Activated naive CD4-positive, alpha-beta T cell treated with anti-CD3 and anti-CD28 coated beads for 36 hours (primary cell): ENCODE data around the gene IFRD2. TPM values are rescaled to one million over a fixed set of nuclear protein-coding genes. Genes with fewer than 3 reads are reported as not detected.
"Not testable (repeated sequence)": the region's sequence is repeated elsewhere in the genome, so short reads cannot be mapped to it uniquely, and the experiment has no call there.

ENCODE experiments used
- CTCF ChIA-PET: fragments of 350-600 bp; sonication (Branson Sonifier 250); formaldehyde crosslinking; loops from one replicate; lab custom pipeline; 2021; ENCODE audit warnings: antibody characterized with exemption; lab: Charles Lee
- DNase-seq: peaks from one replicate; pipeline ENCODE4 v3.0.0-alpha.2; 2020
- H3K27ac Mint-ChIP-seq: one replicate; pipeline ENCODE4 v1.8.0; 2021; ENCODE audit warnings: mild to moderate bottlenecking, mixed read lengths
- H3K27me3 Mint-ChIP-seq: one replicate; pipeline ENCODE4 v1.8.0; 2021; ENCODE audit warnings: low read depth, mixed read lengths
- H3K36me3 Mint-ChIP-seq: one replicate; pipeline ENCODE4 v1.8.0; 2021; ENCODE audit warnings: low read depth, mixed read lengths
- H3K4me1 Mint-ChIP-seq: one replicate; pipeline ENCODE4 v1.8.0; 2021; ENCODE audit warnings: low read depth, mixed read lengths
- H3K4me3 Mint-ChIP-seq: one replicate; pipeline ENCODE4 v1.8.0; 2021; ENCODE audit warnings: mild to moderate bottlenecking, moderate library complexity, mixed read lengths
- H3K9me3 Mint-ChIP-seq: one replicate; pipeline ENCODE4 v1.8.0; 2021; ENCODE audit warnings: mixed read lengths
- intact Hi-C: fragments of 100-400 bp; cut with micrococcal nuclease; formaldehyde crosslinking; loops from one replicate; pipeline ENCODE4 v1.15.1; 2023
- total RNA-seq, 2 experiments: library from RNA; stranded (reverse); gene quantifications; one replicate each; pipeline ENCODE4 v1.2.3, GENCODE V29; 2021

The IFRD2 gene
- total RNA-seq, 2 experiments from 2014 or later: 117 to 125 TPM

- no peak overlapping the region for H3K27ac Mint-ChIP-seq
- H3K9me3 Mint-ChIP-seq: no peaks in the 10 kb centered on the region
- H3K27me3 Mint-ChIP-seq: peaks cover 32% of the 10 kb centered on the region
- intact Hi-C loops: no loop called here
- CTCF ChIA-PET: interaction anchor here (0.7 to 2.7 kb wide), 16 partner anchors 9 to 156 kb away, joined by 3 to 16 read pairs (median 4); partner anchors contain the start of genes HYAL3, IFRD2 and NAA80
- peak overlapping the region; percentile 59 for H3K4me3 Mint-ChIP-seq
- H3K4me1 Mint-ChIP-seq: peaks cover 31% of the 10 kb centered on the region
- no peaks in the 10 kb centered on the region for H3K36me3 Mint-ChIP-seq
- DNase-seq: no peak
These were observed 16.9 kb downstream of the IFRD2 start for GRCh38 chr3:50275141-50275995.

DNA sequence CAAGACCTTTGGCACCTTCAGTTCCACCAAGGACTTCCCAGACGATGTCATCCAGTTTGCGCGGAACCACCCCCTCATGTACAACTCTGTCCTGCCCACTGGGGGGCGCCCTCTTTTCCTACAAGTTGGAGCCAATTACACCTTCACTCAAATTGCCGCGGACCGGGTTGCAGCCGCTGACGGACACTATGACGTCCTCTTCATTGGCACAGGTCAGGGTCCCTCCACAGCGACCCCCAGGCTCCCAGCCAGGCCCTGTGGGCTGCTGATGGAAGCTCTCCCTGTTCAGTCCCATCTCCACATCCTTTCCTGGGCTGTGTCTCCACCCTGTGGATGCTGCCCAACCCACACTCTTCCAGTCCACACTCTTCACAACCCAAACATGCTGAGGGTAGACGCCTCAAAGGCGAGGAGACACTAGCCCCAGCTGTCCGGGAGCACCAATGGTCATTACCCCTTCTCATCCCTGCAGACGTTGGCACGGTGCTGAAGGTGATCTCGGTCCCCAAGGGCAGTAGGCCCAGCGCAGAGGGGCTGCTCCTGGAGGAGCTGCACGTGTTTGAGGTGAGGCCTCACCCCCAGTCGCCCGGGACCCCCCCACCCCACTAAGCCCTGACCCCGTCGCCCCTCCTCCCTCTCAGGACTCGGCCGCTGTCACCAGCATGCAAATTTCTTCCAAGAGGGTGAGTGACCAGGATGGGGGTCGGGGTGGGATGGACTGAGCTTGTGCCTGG lies 17.7 kb downstream of the IFRD2 start:
- peaks cover 32% of the 10 kb centered on the region for H3K27me3 Mint-ChIP-seq
- CTCF ChIA-PET: interaction anchor here (0.7 to 2.7 kb wide), 14 partner anchors 10 to 155 kb away, joined by 3 to 16 read pairs (median 4); partner anchors contain the start of genes HYAL3 and NAA80
- H3K4me1 Mint-ChIP-seq: peaks cover 31% of the 10 kb centered on the region
- intact Hi-C loops: loop anchor here (1.0 kb wide), 2 partner anchors 50 to 276 kb away; no protein-coding TSS in a partner anchor
- no peaks in the 10 kb centered on the region for H3K9me3 Mint-ChIP-seq
- no peak overlapping the region for H3K27ac Mint-ChIP-seq
- no peak overlapping the region for H3K4me3 Mint-ChIP-seq
- H3K36me3 Mint-ChIP-seq: no peaks in the 10 kb centered on the region
- peak; percentile 87 for DNase-seq

DNA sequence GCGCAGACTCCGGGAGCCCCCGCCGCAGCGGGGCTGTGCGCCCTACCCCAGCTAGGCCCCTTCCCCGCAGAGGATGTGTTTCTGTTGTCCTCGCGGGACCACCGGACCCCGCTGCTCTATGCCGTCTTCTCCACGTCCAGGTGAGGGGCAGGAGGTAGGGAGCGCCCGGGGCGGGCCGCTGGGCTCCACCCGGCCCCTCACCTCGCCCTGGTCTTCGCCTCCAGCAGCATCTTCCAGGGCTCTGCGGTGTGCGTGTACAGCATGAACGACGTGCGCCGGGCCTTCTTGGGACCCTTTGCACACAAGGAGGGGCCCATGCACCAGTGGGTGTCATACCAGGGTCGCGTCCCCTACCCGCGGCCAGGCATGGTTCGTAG lies 18.6 kb downstream of the IFRD2 start:
- no peak overlapping the region for H3K27ac Mint-ChIP-seq
- no peak for DNase-seq
- no peaks in the 10 kb centered on the region for H3K9me3 Mint-ChIP-seq
- intact Hi-C loops: loop anchor here (1.0 kb wide), 7 partner anchors 13 to 277 kb away; no protein-coding TSS in a partner anchor
- no peak overlapping the region for H3K4me3 Mint-ChIP-seq
- H3K27me3 Mint-ChIP-seq: peaks cover 32% of the 10 kb centered on the region
- CTCF ChIA-PET: interaction anchor here (0.7 to 2.7 kb wide), 3 partner anchors 18 to 141 kb away, joined by 3 to 16 read pairs (median 8); no protein-coding TSS in a partner anchor
- peaks cover 31% of the 10 kb centered on the region for H3K4me1 Mint-ChIP-seq
- no peaks in the 10 kb centered on the region for H3K36me3 Mint-ChIP-seq

DNA sequence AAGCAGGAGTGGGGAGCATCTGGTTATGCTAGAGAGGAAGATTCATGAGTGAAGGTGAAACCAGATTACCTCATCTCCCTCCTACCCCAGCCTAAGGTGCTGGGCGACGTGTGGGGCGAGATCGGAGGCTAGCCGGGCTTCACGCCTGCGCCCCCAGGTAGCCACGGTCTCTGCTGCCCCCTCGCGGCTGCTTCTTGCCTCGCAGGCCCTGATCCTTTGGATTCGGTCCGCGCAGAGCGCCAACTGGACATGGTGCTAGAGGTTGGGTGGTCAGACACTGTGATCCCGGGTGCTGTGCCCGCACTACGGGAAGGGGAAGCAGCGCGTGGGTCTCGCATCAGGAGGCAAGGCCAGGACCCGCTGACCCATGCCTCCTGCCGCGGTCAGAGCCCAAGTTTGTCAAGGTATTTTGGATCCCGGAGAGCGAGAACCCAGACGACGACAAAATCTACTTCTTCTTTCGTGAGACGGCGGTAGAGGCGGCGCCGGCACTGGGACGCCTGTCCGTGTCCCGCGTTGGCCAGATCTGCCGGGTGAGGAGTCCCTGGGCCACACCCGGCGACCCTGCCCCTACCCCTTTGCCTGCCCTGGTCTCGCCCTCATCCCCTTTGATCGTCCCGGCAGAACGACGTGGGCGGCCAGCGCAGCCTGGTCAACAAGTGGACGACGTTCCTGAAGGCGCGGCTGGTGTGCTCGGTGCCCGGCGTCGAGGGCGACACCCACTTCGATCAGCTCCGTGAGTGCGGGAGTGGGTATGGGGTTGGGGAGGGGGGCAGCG lies 19.1 kb downstream of the IFRD2 start:
- H3K27me3 Mint-ChIP-seq: peaks cover 34% of the 10 kb centered on the region

GRCh38 chr3:50272538-50272910 lies 19.7 kb downstream of the IFRD2 start:
- Mint-ChIP-seq H3K4me1 (peaks cover 31% of the 10 kb centered on the region), H3K27me3 (peaks cover 34% of the 10 kb centered on the region)
- H3K4me3 Mint-ChIP-seq, DNase-seq, intact Hi-C loops, H3K27ac Mint-ChIP-seq, H3K36me3 Mint-ChIP-seq, H3K9me3 Mint-ChIP-seq: not testable (repeated sequence)
- CTCF ChIA-PET: interaction anchor here (0.6 to 2.7 kb wide), 14 partner anchors 9 to 1251 kb away, joined by 3 to 18 read pairs (median 4); partner anchors contain the start of genes GNAT1 and RASSF1

More for the DNA sequence above, 19.1 kb downstream of the IFRD2 start:
- Mint-ChIP-seq H3K36me3 (no peaks in the 10 kb centered on the region), H3K4me3 (peak overlapping the region; percentile 39), H3K27ac (no peak overlapping the region), H3K9me3 (no peaks in the 10 kb centered on the region), H3K4me1 (peaks cover 31% of the 10 kb centered on the region)
- CTCF ChIA-PET: interaction anchor here (0.7 to 2.7 kb wide), 13 partner anchors 10 to 1252 kb away, joined by 3 to 18 read pairs (median 7); partner anchors contain the start of gene GNAT1
- intact Hi-C loops: loop anchor here (1.0 kb wide), 5 partner anchors 13 to 152 kb away; no protein-coding TSS in a partner anchor
- DNase-seq: peak; percentile 93

DNA sequence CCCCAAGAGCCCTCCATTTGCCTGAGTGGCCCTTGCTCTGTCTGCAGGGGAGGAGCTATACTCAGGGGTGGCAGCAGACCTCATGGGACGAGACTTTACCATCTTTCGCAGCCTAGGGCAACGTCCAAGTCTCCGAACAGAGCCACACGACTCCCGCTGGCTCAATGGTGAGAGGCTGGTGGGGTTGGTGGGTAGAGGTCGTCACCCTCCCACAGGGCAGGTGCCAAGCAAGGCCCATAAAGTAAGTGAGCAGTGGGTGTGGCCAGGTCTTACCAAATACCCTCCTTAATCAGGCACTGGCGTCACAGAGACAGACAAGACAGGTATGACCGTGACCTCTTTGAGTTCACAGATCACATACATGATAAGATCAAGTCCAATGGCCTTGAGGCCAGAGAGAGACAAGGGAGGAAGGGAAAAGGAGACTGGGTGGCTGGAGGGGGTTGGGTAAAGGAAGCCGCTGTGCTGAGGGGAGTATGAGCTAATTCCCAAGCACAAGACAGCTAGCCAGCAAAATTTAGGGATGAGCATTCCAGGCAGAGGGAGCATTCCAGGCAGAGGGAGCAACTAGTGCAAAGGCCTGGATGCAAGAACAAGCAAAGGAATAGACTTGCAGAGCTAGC lies 20.8 kb downstream of the IFRD2 start:
- no peak overlapping the region for H3K4me3 Mint-ChIP-seq
- H3K36me3 Mint-ChIP-seq: no peaks in the 10 kb centered on the region
- CTCF ChIA-PET: interaction anchor here (0.9 to 2.7 kb wide), 12 partner anchors 8 to 149 kb away, joined by 3 to 18 read pairs (median 4); partner anchors contain the start of genes GNAT1, LSMEM2 and RASSF1
- intact Hi-C loops: no loop called here
- H3K9me3 Mint-ChIP-seq: no peaks in the 10 kb centered on the region
- H3K4me1 Mint-ChIP-seq: peaks cover 31% of the 10 kb centered on the region
- no peak for DNase-seq
- H3K27ac Mint-ChIP-seq: no peak overlapping the region
- peaks cover 34% of the 10 kb centered on the region for H3K27me3 Mint-ChIP-seq

GRCh38 chr3:50270422-50271224 lies 21.6 kb downstream of the IFRD2 start:
- Mint-ChIP-seq H3K9me3 (no peaks in the 10 kb centered on the region), H3K36me3 (no peaks in the 10 kb centered on the region), H3K27me3 (peaks cover 33% of the 10 kb centered on the region), H3K4me3 (no peak overlapping the region), H3K27ac (no peak overlapping the region), H3K4me1 (peaks cover 25% of the 10 kb centered on the region)
- intact Hi-C loops: no loop called here
- CTCF ChIA-PET: interaction anchor here (0.6 to 2.7 kb wide), 10 partner anchors 8 to 148 kb away, joined by 3 to 18 read pairs (median 6); partner anchors contain the start of genes GNAT1 and LSMEM2
- DNase-seq: no peak

GRCh38 chr3:50269977-50270413 lies 22.2 kb downstream of the IFRD2 start:
- intact Hi-C loops: no loop called here

GRCh38 chr3:50269460-50269859 lies 22.8 kb downstream of the IFRD2 start:
- Mint-ChIP-seq H3K27me3 (peaks cover 23% of the 10 kb centered on the region), H3K36me3 (no peaks in the 10 kb centered on the region), H3K4me3 (no peak overlapping the region), H3K27ac (no peak overlapping the region), H3K9me3 (no peaks in the 10 kb centered on the region), H3K4me1 (peaks cover 17% of the 10 kb centered on the region)
- no peak for DNase-seq
- CTCF ChIA-PET: interaction anchor here (0.6 to 1.9 kb wide), 3 partner anchors 11 to 75 kb away, joined by 3 to 7 read pairs (median 3); no protein-coding TSS in a partner anchor
- intact Hi-C loops: no loop called here

More at GRCh38 chr3:50269977-50270413, 22.2 kb downstream of the IFRD2 start:
- Mint-ChIP-seq H3K4me3 (no peak overlapping the region), H3K4me1 (peaks cover 20% of the 10 kb centered on the region), H3K27ac (no peak overlapping the region), H3K36me3 (no peaks in the 10 kb centered on the region), H3K27me3 (peaks cover 28% of the 10 kb centered on the region), H3K9me3 (no peaks in the 10 kb centered on the region)
- CTCF ChIA-PET: interaction anchor here (0.6 to 1.9 kb wide), 4 partner anchors 9 to 76 kb away, joined by 3 to 7 read pairs (median 5); partner anchors contain the start of gene LSMEM2
- DNase-seq: no peak

DNA sequence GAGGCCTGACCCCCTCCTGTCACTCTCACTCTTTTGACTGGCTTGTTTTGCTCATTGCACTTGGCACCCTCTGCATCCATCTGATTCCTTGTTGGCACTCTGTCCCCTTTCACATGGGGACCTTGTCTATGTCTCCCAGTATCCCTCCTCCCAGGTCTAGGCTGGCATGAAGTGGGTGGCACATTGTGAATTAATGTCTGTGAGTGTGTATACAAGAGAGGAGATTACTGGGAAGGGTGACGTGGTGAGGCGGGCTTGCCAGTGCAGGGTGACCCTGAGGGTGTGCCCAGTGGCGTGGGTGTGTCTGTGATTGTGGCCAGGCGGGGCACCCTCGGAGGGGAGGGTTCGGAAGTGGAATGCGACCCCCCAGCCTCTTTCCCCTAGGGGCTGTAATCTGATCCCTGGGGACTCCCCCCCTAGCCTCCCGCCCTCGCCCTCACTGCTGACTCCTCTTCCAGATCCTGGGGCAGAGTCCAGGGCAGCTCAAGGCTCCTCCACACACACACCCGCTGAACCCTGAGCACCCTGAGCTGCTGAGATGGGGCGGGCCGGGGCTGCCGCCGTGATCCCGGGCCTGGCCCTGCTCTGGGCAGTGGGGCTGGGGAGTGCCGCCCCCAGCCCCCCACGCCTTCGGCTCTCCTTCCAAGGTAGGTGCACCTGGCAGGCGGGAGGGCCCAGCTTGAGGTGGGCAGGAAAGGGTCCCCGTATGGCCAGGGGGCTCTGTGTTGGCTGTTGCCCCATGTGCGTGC lies 23.4 kb downstream of the IFRD2 start, which contains the start of gene SEMA3B:
TSS of gene SEMA3B (plus strand) at position 445 of the 749 bp plus-strand sequence. CDS start at position 539, 94 bp downstream.
- no peak within 1 kb of the TSS for H3K27ac Mint-ChIP-seq

More for the DNA sequence above, 23.4 kb downstream of the IFRD2 start, which contains the start of gene SEMA3B:
- CTCF ChIA-PET: interaction anchor here (0.6 to 1.9 kb wide), 3 partner anchors 12 to 74 kb away, joined by 3 to 7 read pairs (median 3); no protein-coding TSS in a partner anchor
- no peaks in the 10 kb centered on the region for H3K36me3 Mint-ChIP-seq
- peaks cover 17% of the 10 kb centered on the region for H3K27me3 Mint-ChIP-seq
- peaks cover 11% of the 10 kb centered on the region for H3K4me1 Mint-ChIP-seq
- H3K4me3 Mint-ChIP-seq: no peak within 1 kb of the TSS
- no peaks in the 10 kb centered on the region for H3K9me3 Mint-ChIP-seq
- DNase-seq: no peak
- intact Hi-C loops: no loop called here
